Keratinocyte (primary cell): ENCODE results near the gene IFNL4.

Experiments used
- EZH2 ChIP-seq: IDR thresholded peaks from one replicate; pipeline ENCODE4 v1.6.1; 2012; ENCODE audit warnings: inconsistent platforms, mild to moderate bottlenecking, low read length, moderate library complexity
- TF ChIP-seq, protein P1 (sequence below), 3 experiments: IDR thresholded peaks in 1 of 3; conservative IDR thresholded peaks in 1 of 3; optimal IDR thresholded peaks in 1 of 3; 2 replicates in 2 of 3; 3 replicates in 1 of 3; pipeline versions ENCODE3 to v1.5.1; 2011; ENCODE audit warnings: low read length in 3 of 3, mild to moderate bottlenecking in 3 of 3, moderate library complexity in 2 of 3, control low read depth in 1 of 3, inconsistent platforms in 1 of 3; ENCODE audit not compliant: insufficient read depth in 2 of 3; ENCODE audit errors: extremely low read depth in 1 of 3

DNA sequence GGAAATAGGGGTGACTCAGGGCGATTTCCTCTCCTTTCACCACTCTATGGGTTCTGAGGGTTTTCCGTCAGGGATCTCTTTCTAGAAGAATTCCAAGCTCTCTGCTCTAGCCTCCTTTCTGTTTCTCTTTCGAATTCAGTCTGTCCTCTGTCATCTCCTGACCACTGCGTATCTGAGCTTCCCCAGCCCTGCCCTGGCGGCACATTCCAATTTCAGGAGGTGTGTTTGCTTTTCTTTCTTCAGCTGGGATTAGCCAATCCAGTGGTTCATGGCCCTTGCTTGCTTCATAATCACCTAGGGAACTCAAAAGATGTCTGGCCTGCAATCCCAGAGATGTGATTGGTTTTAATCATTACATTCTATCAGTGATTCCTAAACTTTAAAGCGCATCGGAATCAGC, 28.9 kb upstream of the IFNL4 start:
- TF ChIP-seq, protein P1, sequence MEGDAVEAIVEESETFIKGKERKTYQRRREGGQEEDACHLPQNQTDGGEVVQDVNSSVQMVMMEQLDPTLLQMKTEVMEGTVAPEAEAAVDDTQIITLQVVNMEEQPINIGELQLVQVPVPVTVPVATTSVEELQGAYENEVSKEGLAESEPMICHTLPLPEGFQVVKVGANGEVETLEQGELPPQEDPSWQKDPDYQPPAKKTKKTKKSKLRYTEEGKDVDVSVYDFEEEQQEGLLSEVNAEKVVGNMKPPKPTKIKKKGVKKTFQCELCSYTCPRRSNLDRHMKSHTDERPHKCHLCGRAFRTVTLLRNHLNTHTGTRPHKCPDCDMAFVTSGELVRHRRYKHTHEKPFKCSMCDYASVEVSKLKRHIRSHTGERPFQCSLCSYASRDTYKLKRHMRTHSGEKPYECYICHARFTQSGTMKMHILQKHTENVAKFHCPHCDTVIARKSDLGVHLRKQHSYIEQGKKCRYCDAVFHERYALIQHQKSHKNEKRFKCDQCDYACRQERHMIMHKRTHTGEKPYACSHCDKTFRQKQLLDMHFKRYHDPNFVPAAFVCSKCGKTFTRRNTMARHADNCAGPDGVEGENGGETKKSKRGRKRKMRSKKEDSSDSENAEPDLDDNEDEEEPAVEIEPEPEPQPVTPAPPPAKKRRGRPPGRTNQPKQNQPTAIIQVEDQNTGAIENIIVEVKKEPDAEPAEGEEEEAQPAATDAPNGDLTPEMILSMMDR (optimal IDR thresholded peaks at IDR 0.05 in 1 of 3, IDR thresholded peaks at IDR 0.05 in 1 of 3, conservative IDR thresholded peaks at IDR 0.05 in 1 of 3; ENCODE audit: extremely low read depth in 1 of 3, insufficient read depth in 2 of 3, low read length in 3 of 3) = no peak
- TF ChIP-seq EZH2 = no peak
